Stimulated activated naive CD8-positive, alpha-beta T cell treated with anti-CD3 and anti-CD28 coated beads, Interleukin-15, Interleukin-2, amounts not matched to agents 100 ng/mL and 50 ng/mL, for 24 hours (primary cell): ENCODE results near the gene PDCD11.

Experiments used
- H3K27ac Mint-ChIP-seq: one replicate; pipeline ENCODE4 v1.8.0; 2021; ENCODE audit warnings: mild to moderate bottlenecking, mixed read lengths
- H3K27me3 Mint-ChIP-seq: one replicate; pipeline ENCODE4 v1.8.0; 2021; ENCODE audit warnings: mixed read lengths
- H3K36me3 Mint-ChIP-seq: one replicate; pipeline ENCODE4 v1.8.0; 2021; ENCODE audit warnings: low read depth, mixed read lengths
- H3K4me1 Mint-ChIP-seq: one replicate; pipeline ENCODE4 v1.8.0; 2021; ENCODE audit warnings: low read depth, mixed read lengths
- H3K4me3 Mint-ChIP-seq: one replicate; pipeline ENCODE4 v1.8.0; 2021; ENCODE audit warnings: mild to moderate bottlenecking, mixed read lengths
- H3K9me3 Mint-ChIP-seq: one replicate; pipeline ENCODE4 v1.8.0; 2021; ENCODE audit warnings: mixed read lengths

Gene PDCD11

DNA sequence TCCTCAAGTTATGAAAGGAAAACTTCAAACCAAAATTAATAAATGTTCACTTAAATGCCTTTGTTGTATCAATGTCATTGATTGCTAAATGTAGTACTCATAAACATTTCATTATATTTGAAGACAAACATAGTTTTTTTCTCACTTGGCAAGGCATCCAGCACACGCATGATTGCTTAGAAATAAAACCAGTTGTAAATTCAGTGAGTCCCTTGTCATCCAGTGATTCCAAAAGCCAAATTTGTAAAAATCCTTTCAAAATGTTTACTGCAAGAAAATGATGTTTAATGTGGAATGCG, 90.9 kb downstream of the PDCD11 start:
- H3K36me3 Mint-ChIP-seq: no peaks in the 10 kb centered on the region
- H3K4me3 Mint-ChIP-seq: no peak overlapping the region
- no peaks in the 10 kb centered on the region for H3K9me3 Mint-ChIP-seq
- no peak overlapping the region for H3K27ac Mint-ChIP-seq
- peaks cover 9% of the 10 kb centered on the region for H3K27me3 Mint-ChIP-seq
- H3K4me1 Mint-ChIP-seq: peaks cover 15% of the 10 kb centered on the region

GRCh38 chr10:103490986-103491314, 94.5 kb downstream of the PDCD11 start:
- Mint-ChIP-seq H3K9me3 (no peaks in the 10 kb centered on the region), H3K36me3 (no peaks in the 10 kb centered on the region), H3K4me3 (no peak overlapping the region), H3K27me3 (peaks cover 36% of the 10 kb centered on the region), H3K4me1 (peaks cover 26% of the 10 kb centered on the region), H3K27ac (no peak overlapping the region)

DNA sequence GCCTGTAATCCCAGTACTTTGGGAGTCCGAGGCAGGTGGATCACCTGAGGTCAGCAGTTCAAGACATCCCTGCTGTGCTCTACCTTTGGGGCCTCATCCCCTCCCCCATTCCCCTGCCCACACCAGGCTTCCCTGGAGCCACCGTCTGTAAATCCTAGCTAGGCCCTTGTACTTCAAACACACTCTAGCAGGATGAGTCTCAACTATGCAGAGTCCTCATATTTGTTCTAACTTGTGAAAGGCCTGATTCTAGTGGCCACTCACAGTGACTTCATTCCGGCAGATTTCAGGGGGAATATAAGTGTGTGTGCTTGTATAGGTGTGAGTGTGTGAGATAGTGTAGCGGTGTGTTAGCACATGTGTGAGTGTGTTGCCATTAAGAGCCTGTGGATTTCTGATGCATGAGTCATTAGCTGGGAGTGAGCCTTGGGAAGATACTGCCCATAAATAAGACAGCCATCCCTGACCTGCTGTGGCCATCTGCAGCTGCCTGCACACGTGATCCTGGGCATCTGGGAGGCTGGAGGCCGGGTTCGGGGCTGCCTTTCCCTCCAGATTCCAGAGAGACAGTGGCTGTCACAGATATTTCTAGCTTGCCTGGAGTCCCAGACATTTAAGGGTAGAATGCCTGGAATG, 95.4 kb downstream of the PDCD11 start:
- no peak overlapping the region for H3K27ac Mint-ChIP-seq
- no peak overlapping the region for H3K4me3 Mint-ChIP-seq
- no peaks in the 10 kb centered on the region for H3K9me3 Mint-ChIP-seq
- no peaks in the 10 kb centered on the region for H3K36me3 Mint-ChIP-seq
- peaks cover 42% of the 10 kb centered on the region for H3K27me3 Mint-ChIP-seq
- peaks cover 26% of the 10 kb centered on the region for H3K4me1 Mint-ChIP-seq

DNA sequence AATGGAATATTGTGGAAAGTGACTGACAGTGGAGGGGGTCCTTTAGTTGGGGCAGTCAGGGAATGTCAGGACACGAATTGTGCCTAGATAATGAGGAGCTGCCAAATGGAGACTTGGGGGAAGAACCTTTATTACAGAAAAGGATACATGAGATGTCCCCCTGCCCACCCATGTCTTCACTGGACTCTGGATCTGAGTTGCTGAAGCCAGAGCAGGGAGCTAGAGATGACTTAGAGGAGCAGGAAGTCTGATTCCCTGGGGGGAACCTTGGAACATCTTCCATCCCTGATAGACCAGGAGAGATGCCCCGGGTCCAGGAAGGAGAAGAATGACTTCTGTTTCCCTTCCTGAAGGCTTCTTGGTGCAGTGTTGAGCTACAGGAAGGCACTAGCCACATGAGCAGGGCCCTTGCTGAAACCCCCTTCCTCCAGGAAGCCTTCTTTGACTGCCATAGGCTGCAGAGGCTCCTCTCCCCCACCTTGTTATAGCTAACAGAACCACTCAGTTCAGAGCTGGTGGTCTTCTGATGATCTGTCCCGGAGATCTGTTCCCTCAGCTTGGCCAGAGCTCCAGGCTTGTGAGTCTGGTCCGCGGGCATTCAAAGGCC, 96.3 kb downstream of the PDCD11 start:
- H3K27me3 Mint-ChIP-seq: peaks cover 52% of the 10 kb centered on the region
- H3K4me3 Mint-ChIP-seq: peak overlapping the region; percentile 76
- peaks cover 26% of the 10 kb centered on the region for H3K4me1 Mint-ChIP-seq
- no peaks in the 10 kb centered on the region for H3K9me3 Mint-ChIP-seq
- no peak overlapping the region for H3K27ac Mint-ChIP-seq
- no peaks in the 10 kb centered on the region for H3K36me3 Mint-ChIP-seq

DNA sequence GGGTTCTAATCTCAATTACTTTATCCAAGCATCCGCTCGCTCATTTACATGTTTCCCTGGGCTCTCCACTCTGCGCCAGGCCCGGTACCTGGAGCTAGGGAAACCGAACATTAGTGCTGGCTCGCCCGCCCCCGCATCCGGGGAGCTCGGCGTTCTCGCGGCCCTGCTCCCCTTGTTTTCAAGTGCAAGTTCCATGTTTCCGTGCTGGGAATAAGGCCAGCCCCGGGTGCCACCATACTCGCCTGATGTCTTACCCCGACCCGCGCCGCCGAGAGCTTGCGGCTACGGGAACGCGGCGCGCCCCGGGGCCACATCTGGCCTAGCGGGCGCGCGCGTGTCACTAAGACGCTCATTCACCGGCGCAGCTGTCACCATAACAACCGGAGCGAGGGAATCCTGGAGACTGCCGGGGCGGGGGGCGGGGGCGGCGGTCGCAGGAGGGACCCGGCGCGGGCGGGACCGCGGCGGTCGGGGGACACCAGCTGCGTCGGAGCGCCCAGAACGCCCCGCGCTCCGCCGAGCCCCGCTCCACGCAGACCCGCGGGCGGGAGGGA, 97.0 kb downstream of the PDCD11 start, which contains the start of gene NEURL1:
TSS of gene NEURL1 (plus strand) at position 344 of the 554 bp plus-strand sequence. CDS start 683 bp downstream, outside the sequence.
- H3K4me1 Mint-ChIP-seq: peaks cover 26% of the 10 kb centered on the region
- no peaks in the 10 kb centered on the region for H3K9me3 Mint-ChIP-seq
- peak within 1 kb of the TSS; percentile 76 for H3K4me3 Mint-ChIP-seq
- no peak within 1 kb of the TSS for H3K27ac Mint-ChIP-seq
- H3K36me3 Mint-ChIP-seq: no peaks in the 10 kb centered on the region
- peaks cover 54% of the 10 kb centered on the region for H3K27me3 Mint-ChIP-seq

DNA sequence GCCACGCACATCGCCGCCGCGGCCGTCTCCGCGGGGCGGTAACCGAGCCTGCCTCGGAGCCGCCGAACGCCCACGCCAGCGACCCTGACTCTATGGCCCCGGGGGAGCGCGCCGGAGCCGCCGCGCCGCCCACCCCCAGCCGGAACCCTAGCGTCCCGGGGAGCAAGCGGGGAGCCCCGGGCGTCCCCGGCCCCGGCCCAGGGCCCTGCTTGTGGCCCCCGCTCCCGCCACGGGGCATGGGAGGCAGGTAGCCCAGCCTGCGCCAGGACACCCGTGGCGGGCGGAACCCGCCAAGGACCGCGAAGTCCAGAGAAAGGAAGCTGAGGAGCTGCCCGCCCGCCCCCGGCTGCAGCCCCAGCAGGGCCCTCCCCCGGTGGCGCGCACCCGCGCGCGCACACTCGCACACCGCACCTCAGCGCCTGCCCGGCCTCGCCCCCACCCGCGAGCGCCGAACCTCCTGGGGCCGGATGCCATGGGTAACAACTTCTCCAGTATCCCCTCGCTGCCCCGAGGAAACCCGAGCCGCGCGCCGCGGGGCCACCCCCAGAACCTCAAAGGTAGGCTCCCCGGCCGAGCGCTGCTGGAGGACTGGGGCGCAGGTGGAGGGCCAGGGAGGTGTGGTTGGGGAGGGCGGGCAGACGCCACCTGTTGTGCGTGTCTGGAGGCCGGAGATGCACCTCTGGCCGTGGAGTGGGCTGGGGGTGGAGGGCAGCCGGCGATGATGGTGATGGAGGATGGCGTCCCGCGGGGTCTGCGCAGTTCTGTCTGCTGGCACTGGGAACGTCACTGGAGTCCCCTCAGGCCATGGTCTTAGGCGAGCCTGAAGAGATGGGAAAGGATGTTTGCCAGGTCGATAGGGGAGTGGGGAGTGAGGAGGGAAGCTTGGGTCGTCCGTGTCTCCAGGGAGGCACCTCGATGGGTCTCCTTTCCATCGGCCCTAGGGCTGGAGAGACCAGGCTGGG, 97.8 kb downstream of the PDCD11 start:
- Mint-ChIP-seq H3K4me1 (peaks cover 26% of the 10 kb centered on the region), H3K27me3 (peaks cover 61% of the 10 kb centered on the region), H3K27ac (no peak overlapping the region), H3K9me3 (no peaks in the 10 kb centered on the region), H3K36me3 (no peaks in the 10 kb centered on the region), H3K4me3 (peak overlapping the region; percentile 57)

DNA sequence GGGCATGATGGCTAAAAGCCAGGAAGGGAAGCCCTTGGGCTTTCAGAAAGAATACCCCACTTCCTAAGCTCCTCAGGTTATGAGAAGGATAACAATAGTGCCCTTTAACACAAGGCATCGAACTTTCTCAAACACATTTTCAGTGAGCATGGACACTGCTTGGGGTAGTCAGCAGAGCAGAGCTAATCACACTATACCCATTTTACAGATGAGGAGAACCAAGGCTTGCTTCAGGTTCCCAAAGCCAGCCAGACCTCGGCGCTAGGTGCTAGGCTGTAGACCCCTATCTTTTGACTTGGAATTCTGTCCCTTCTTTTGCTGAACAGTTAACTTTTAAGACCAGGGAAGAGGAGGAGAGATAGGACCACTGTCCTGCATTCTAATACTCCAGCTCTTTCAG, 98.9 kb downstream of the PDCD11 start:
- H3K9me3 Mint-ChIP-seq: no peaks in the 10 kb centered on the region
- H3K27me3 Mint-ChIP-seq: peaks cover 69% of the 10 kb centered on the region
- no peak overlapping the region for H3K27ac Mint-ChIP-seq
- H3K4me3 Mint-ChIP-seq: peak overlapping the region; percentile 10
- peaks cover 27% of the 10 kb centered on the region for H3K4me1 Mint-ChIP-seq
- no peaks in the 10 kb centered on the region for H3K36me3 Mint-ChIP-seq
